IMR-90 (cell line): ENCODE data around the gene TEX13B. TPM values are rescaled to one million over a fixed set of nuclear protein-coding genes. Genes with fewer than 3 reads are reported as not detected.

Experiments
- ATAC-seq: fragments of 200-7000 bp; cut with Tn5 transposase; 2 replicates; pipeline ENCODE4 v1.9.1; 2020; ENCODE audit warnings: low read depth, mild to moderate bottlenecking, moderate library complexity
- BruUV-seq: library from RNA; stranded (reverse); fragments of 400-500 nt; replicated peaks from 2 replicates; lab custom pipeline; 2021; lab: Mats Ljungman, UMichigan
- CTCF ChIA-PET: fragments of 300-600 bp; formaldehyde crosslinking; extraction: SDS; loops from one replicate; lab custom pipeline; 2021; ENCODE audit warnings: antibody characterized with exemption; lab: Yijun Ruan, JAX
- POLR2A ChIA-PET: fragments of 300-600 bp; sonication (Branson Sonifier 250); formaldehyde crosslinking; loops from one replicate; lab custom pipeline; 2022; ENCODE audit warnings: antibody characterized with exemption; ENCODE audit not compliant: unreplicated experiment; lab: Charles Lee
- DNase-seq: peaks from one replicate; pipeline ENCODE4 v3.0.0; 2013
- H2AFZ ChIP-seq: replicated peaks from 2 replicates; pipeline ENCODE3; 2013; ENCODE audit warnings: low read length, mild to moderate bottlenecking; ENCODE audit not compliant: poor library complexity
- H2AK5ac ChIP-seq: 2 replicates; pipeline ENCODE4 v1.6.1; 2013; ENCODE audit warnings: low read depth, low read length, inconsistent platforms
- H2AK9ac ChIP-seq: replicated peaks from 2 replicates; pipeline ENCODE3; 2013; ENCODE audit warnings: mild to moderate bottlenecking, low read depth, low read length, moderate library complexity; ENCODE audit not compliant: poor library complexity
- H2BK120ac ChIP-seq: 2 replicates; pipeline ENCODE4 v1.6.1; 2013; ENCODE audit warnings: low read depth, low read length, inconsistent platforms
- H2BK15ac ChIP-seq: 3 replicates; pipeline ENCODE4 v1.6.1; 2013; ENCODE audit warnings: low read depth, low read length, inconsistent platforms
- H2BK20ac ChIP-seq: 2 replicates; pipeline ENCODE4 v1.6.1; 2013; ENCODE audit warnings: low read depth, mild to moderate bottlenecking, inconsistent platforms, low read length, moderate library complexity
- H2BK5ac ChIP-seq: 2 replicates; pipeline ENCODE4 v1.6.1; 2013; ENCODE audit warnings: mild to moderate bottlenecking, low read depth, low read length, inconsistent platforms; ENCODE audit not compliant: poor library complexity, severe bottlenecking
- H3K14ac ChIP-seq: replicated peaks from 2 replicates; pipeline ENCODE4 v1.6.1; 2013; ENCODE audit warnings: low read depth, low read length, inconsistent platforms
- H3K18ac ChIP-seq: 2 replicates; pipeline ENCODE4 v1.6.1; 2013; ENCODE audit warnings: low read depth, low read length, control low read depth
- H3K23ac ChIP-seq: 2 replicates; pipeline ENCODE4 v1.6.1; 2013; ENCODE audit warnings: low read depth, low read length, inconsistent platforms
- H3K27ac ChIP-seq: 2 replicates; pipeline ENCODE4 v1.5.1; 2013; ENCODE audit warnings: mild to moderate bottlenecking, control low read depth, low read length; ENCODE audit not compliant: insufficient read depth
- H3K27me3 ChIP-seq: 2 replicates; pipeline ENCODE4 v1.6.1; 2013; ENCODE audit warnings: low read length; ENCODE audit not compliant: control insufficient read depth, insufficient read depth
- H3K36me3 ChIP-seq: 2 replicates; pipeline ENCODE4 v1.6.1; 2013; ENCODE audit warnings: low read length, mixed read lengths; ENCODE audit not compliant: control insufficient read depth, insufficient read depth
- H3K4ac ChIP-seq: 2 replicates; pipeline ENCODE4 v1.6.1; 2013; ENCODE audit warnings: low read depth, low read length, inconsistent platforms
- H3K4me1 ChIP-seq: 2 replicates; pipeline ENCODE4 v1.6.1; 2013; ENCODE audit warnings: low read length, mixed read lengths; ENCODE audit not compliant: control insufficient read depth, insufficient read depth
- H3K4me2 ChIP-seq: 2 replicates; pipeline ENCODE4 v1.6.1; 2013; ENCODE audit warnings: low read depth, mild to moderate bottlenecking, control low read depth, low read length, moderate library complexity
- H3K4me3 ChIP-seq: 2 replicates; pipeline ENCODE4 v1.5.1; 2013; ENCODE audit warnings: low read depth, mild to moderate bottlenecking, control low read depth, low read length, moderate library complexity; ENCODE audit not compliant: insufficient read depth
- H3K56ac ChIP-seq: 2 replicates; pipeline ENCODE4 v1.6.1; 2013; ENCODE audit warnings: low read length, inconsistent platforms; ENCODE audit not compliant: insufficient read depth; ENCODE audit errors: extremely low read depth
- H3K79me1 ChIP-seq, 2 experiments: 2 replicates each; pipeline ENCODE4 v1.6.1; 2013; ENCODE audit warnings: low read length in 2 of 2, inconsistent platforms in 1 of 2, low read depth in 1 of 2
- H3K9ac ChIP-seq: 2 replicates; pipeline ENCODE4 v1.6.1; 2013; ENCODE audit warnings: low read depth, low read length, control low read depth
- H3K9me1 ChIP-seq: 2 replicates; pipeline ENCODE4 v1.6.1; 2013; ENCODE audit warnings: low read length, inconsistent platforms; ENCODE audit not compliant: insufficient read depth
- H3K9me3 ChIP-seq: 2 replicates; pipeline ENCODE4 v1.6.1; 2013; ENCODE audit warnings: low read length; ENCODE audit not compliant: control insufficient read depth, insufficient read depth
- H4K20me1 ChIP-seq: 2 replicates; pipeline ENCODE4 v1.6.1; 2013; ENCODE audit warnings: low read length, inconsistent platforms; ENCODE audit not compliant: insufficient read depth
- H4K5ac ChIP-seq: 2 replicates; pipeline ENCODE4 v1.6.1; 2013; ENCODE audit warnings: mild to moderate bottlenecking, low read depth, low read length, control low read depth
- H4K8ac ChIP-seq, 2 experiments: 2 replicates each; pipeline ENCODE4 v1.6.1; 2013; ENCODE audit warnings: low read depth in 2 of 2, low read length in 2 of 2, control low read depth in 1 of 2, inconsistent platforms in 1 of 2
- H4K91ac ChIP-seq: 2 replicates; pipeline ENCODE4 v1.6.1; 2013; ENCODE audit warnings: low read depth, low read length, inconsistent platforms; ENCODE audit not compliant: insufficient read depth
- BHLHE40 ChIP-seq: fragments of 150-350 bp; IDR thresholded peaks from 2 replicates; pipeline ENCODE4 v1.6.1; 2016; ENCODE audit warnings: mild to moderate bottlenecking, low read depth, low read length
- CEBPB ChIP-seq: IDR thresholded peaks from 2 replicates; pipeline ENCODE4 v1.6.1; 2012; ENCODE audit warnings: low read depth, low read length, improper control_type of control experiment
- CHD1 ChIP-seq: IDR thresholded peaks from 2 replicates; pipeline ENCODE4 v1.6.1; 2012; ENCODE audit warnings: low read depth, low read length, improper control_type of control experiment
- FOS ChIP-seq: fragments of 150-350 bp; IDR thresholded peaks from 2 replicates; pipeline ENCODE4 v1.6.1; 2016; ENCODE audit warnings: low read depth, low read length
- MAFK ChIP-seq: IDR thresholded peaks from 2 replicates; pipeline ENCODE4 v1.6.1; 2012; ENCODE audit warnings: low read depth, low read length, improper control_type of control experiment
- MAZ ChIP-seq: IDR thresholded peaks from 2 replicates; pipeline ENCODE4 v1.6.1; 2012; ENCODE audit warnings: low read depth, mild to moderate bottlenecking, low read length, improper control_type of control experiment, moderate library complexity, borderline replicate concordance
- MXI1 ChIP-seq: IDR thresholded peaks from 2 replicates; pipeline ENCODE4 v1.6.1; 2012; ENCODE audit warnings: low read depth, mild to moderate bottlenecking, low read length, moderate library complexity, borderline replicate concordance
- NFE2L2 ChIP-seq: fragments of 150-350 bp; IDR thresholded peaks from 2 replicates; pipeline ENCODE4 v1.6.1; 2016; ENCODE audit warnings: low read depth, mild to moderate bottlenecking, low read length
- POLR2A ChIP-seq: IDR thresholded peaks from 2 replicates; pipeline ENCODE4 v1.6.1; 2012; ENCODE audit warnings: mild to moderate bottlenecking, low read depth, low read length
- RAD21 ChIP-seq: IDR thresholded peaks from 2 replicates; pipeline ENCODE4 v1.6.1; 2012; ENCODE audit warnings: low read length, improper control_type of control experiment
- RCOR1 ChIP-seq: IDR thresholded peaks from 2 replicates; pipeline ENCODE4 v1.6.1; 2012; ENCODE audit warnings: mild to moderate bottlenecking, low read length, improper control_type of control experiment; ENCODE audit not compliant: insufficient replicate concordance
- RFX5 ChIP-seq: IDR thresholded peaks from 2 replicates; pipeline ENCODE4 v1.8.0; 2012; ENCODE audit warnings: low read depth, mild to moderate bottlenecking, low read length, moderate library complexity
- SMC3 ChIP-seq: fragments of 150-350 bp; IDR thresholded peaks from 2 replicates; pipeline ENCODE4 v1.6.1; 2016; ENCODE audit warnings: low read depth, mild to moderate bottlenecking, antibody characterized with exemption, low read length, moderate library complexity
- WGBS, 2 experiments: methylation state at CpG; one replicate each; pipeline versions ENCODE4 v1.1.5 to v1.1.7; 2013; ENCODE audit warnings: missing lambda C conversion rate in 2 of 2; ENCODE audit not compliant: insufficient read length in 1 of 2; ENCODE audit errors: extremely low coverage in 2 of 2; 5-methylcytosine and 5-hydroxymethylcytosine counted together
- dilution Hi-C: fragments of 300-500 bp; cut with HindIII; formaldehyde crosslinking; loops from one replicate; pipeline ENCODE4 v1.14.3; 2018; ENCODE audit warnings: low sequenced_read_pairs; ENCODE audit not compliant: unreplicated experiment
- in situ Hi-C: fragments of 300-500 bp; cut with MboI; formaldehyde crosslinking; loops from 3 replicates; pipeline ENCODE4 v1.14.3; 2019; ENCODE audit warnings: low sequenced_read_pairs, inconsistent platforms, mixed read lengths
- intact Hi-C: fragments of 100-400 bp; cut with micrococcal nuclease; formaldehyde crosslinking; loops from 2 replicates; pipeline ENCODE4 v1.10.0; 2022
- polyA plus RNA-seq, 3 experiments: library from polyadenylated mRNA; depleted of rRNA; stranded (reverse); fragments of >200 nt; gene quantifications; 2 replicates each; pipeline ENCODE4 v1.2.3, GENCODE V29; 2012; ENCODE audit warnings: low replicate concordance in 1 of 3
- total RNA-seq: library from RNA; depleted of rRNA; stranded (reverse); fragments of >200 nt; gene quantifications from 2 replicates; pipeline ENCODE4 v1.2.3, GENCODE V29; 2012
- TF ChIP-seq, protein P1 (sequence below): conservative IDR thresholded peaks from 2 replicates; pipeline ENCODE4 v1.5.1; 2012; ENCODE audit warnings: mild to moderate bottlenecking, low read depth, low read length, improper control_type of control experiment
- TF ChIP-seq, protein P2 (sequence below): fragments of 150-350 bp; IDR thresholded peaks from 2 replicates; pipeline ENCODE4 v1.6.1; 2017; ENCODE audit warnings: mild to moderate bottlenecking, antibody characterized with exemption, low read length, low read depth
- TF ChIP-seq, protein P3 (sequence below): fragments of 150-350 bp; IDR thresholded peaks from 2 replicates; pipeline ENCODE4 v1.6.1; 2016; ENCODE audit warnings: low read depth, mild to moderate bottlenecking, low read length, moderate library complexity, borderline replicate concordance

The TEX13B gene
- total and polyA plus RNA-seq, 2 of the 4 experiments (the other 2 are of a cell fraction): not detected

- Histone ChIP-seq H2BK20ac (no peak overlapping the region), H4K5ac (no peak overlapping the region), H3K9me1 (no peaks in the 10 kb centered on the region), H4K8ac (no peak overlapping the region), H3K56ac (no peak overlapping the region), H2BK5ac (no peak overlapping the region), H3K14ac (no peak overlapping the region), H4K20me1 (no peaks in the 10 kb centered on the region), H3K4me1 (peaks cover 3% of the 10 kb centered on the region; the same call in 1 of the 2 replicates), H3K27ac (no peak overlapping the region), H3K4me2 (no peak overlapping the region), H3K27me3 (peaks cover 19% of the 10 kb centered on the region), H2AK5ac (no peak overlapping the region), H4K91ac (no peak overlapping the region), H3K4me3 (no peak overlapping the region), H3K79me1 (no peaks in the 10 kb centered on the region), H2BK120ac (no peak overlapping the region), H3K9me3 (no peaks in the 10 kb centered on the region), H3K23ac (no peak overlapping the region), H3K9ac (no peak overlapping the region), H3K4ac (no peak overlapping the region), H2AK9ac (no peak overlapping the region), H3K36me3 (no peaks in the 10 kb centered on the region), H3K18ac (no peak overlapping the region), H2BK15ac (no peak overlapping the region), H2AFZ (no peak overlapping the region)
- ChIA-PET POLR2A (no interaction called here), CTCF (no interaction called here)
- dilution Hi-C loops (no loop called here), intact Hi-C loops (no loop called here), in situ Hi-C loops (no loop called here)
- no peak for DNase-seq
- WGBS, 2 experiments: 8% methylated on average over 2 of the region's 3 CpGs; no CpG with 5 or more reads in 1 of the 2 experiments
- no peak for TF ChIP-seq MAFK
- TF ChIP-seq, protein P1, sequence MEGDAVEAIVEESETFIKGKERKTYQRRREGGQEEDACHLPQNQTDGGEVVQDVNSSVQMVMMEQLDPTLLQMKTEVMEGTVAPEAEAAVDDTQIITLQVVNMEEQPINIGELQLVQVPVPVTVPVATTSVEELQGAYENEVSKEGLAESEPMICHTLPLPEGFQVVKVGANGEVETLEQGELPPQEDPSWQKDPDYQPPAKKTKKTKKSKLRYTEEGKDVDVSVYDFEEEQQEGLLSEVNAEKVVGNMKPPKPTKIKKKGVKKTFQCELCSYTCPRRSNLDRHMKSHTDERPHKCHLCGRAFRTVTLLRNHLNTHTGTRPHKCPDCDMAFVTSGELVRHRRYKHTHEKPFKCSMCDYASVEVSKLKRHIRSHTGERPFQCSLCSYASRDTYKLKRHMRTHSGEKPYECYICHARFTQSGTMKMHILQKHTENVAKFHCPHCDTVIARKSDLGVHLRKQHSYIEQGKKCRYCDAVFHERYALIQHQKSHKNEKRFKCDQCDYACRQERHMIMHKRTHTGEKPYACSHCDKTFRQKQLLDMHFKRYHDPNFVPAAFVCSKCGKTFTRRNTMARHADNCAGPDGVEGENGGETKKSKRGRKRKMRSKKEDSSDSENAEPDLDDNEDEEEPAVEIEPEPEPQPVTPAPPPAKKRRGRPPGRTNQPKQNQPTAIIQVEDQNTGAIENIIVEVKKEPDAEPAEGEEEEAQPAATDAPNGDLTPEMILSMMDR: no peak
- no peak for TF ChIP-seq RAD21
- no peak for TF ChIP-seq FOS
- TF ChIP-seq RCOR1: no peak
- no peak for TF ChIP-seq CHD1
- TF ChIP-seq BHLHE40: no peak
- no peak for TF ChIP-seq SMC3
- no peak for TF ChIP-seq MXI1
- no peak for TF ChIP-seq CEBPB
- no peak for TF ChIP-seq NFE2L2
- TF ChIP-seq MAZ: no peak
- TF ChIP-seq, protein P2, sequence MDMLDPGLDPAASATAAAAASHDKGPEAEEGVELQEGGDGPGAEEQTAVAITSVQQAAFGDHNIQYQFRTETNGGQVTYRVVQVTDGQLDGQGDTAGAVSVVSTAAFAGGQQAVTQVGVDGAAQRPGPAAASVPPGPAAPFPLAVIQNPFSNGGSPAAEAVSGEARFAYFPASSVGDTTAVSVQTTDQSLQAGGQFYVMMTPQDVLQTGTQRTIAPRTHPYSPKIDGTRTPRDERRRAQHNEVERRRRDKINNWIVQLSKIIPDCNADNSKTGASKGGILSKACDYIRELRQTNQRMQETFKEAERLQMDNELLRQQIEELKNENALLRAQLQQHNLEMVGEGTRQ: no peak
- TF ChIP-seq, protein P3, sequence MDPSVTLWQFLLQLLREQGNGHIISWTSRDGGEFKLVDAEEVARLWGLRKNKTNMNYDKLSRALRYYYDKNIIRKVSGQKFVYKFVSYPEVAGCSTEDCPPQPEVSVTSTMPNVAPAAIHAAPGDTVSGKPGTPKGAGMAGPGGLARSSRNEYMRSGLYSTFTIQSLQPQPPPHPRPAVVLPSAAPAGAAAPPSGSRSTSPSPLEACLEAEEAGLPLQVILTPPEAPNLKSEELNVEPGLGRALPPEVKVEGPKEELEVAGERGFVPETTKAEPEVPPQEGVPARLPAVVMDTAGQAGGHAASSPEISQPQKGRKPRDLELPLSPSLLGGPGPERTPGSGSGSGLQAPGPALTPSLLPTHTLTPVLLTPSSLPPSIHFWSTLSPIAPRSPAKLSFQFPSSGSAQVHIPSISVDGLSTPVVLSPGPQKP: no peak
- TF ChIP-seq RFX5: no peak
- TF ChIP-seq POLR2A: no peak
- no TSS peak for BruUV-seq
- ATAC-seq: no peak
Measured at GRCh38 chrX:108019382-108019875, 37.3 kb upstream of the TEX13B start.
